ENCODE results near the gene C1RL. TPM values are rescaled to one million over a fixed set of nuclear protein-coding genes. Genes with fewer than 3 reads are reported as not detected.

The C1RL gene
- total and polyA plus RNA-seq, 12 donors: 4.5 to 24.9 (median 8.1) TPM

GRCh38 chr12:7090222-7090998, 18.6 kb downstream of the C1RL start:
- peaks cover 0 to 26% (median 16%) of the 10 kb centered on the region in 9 donors for H3K4me1 ChIP-seq
- H3K36me3 ChIP-seq: peaks cover 0 to 45% (median 4%) of the 10 kb centered on the region in 9 donors
- ATAC-seq: peak in 1 of 8 donors; percentile 18
- 78% methylated on average over 16 of the region's 16 CpGs for WGBS, 2 donors
- DNase-seq: no peak
- H3K4me3 ChIP-seq: peak overlapping the region in 8 of 10 donors; percentile 37 to 67 (median 60)
- no peak for TF ChIP-seq CTCF (IDR thresholded peaks at IDR 0.05)
- no peaks in the 10 kb centered on the region for H3K9me3 ChIP-seq
- H3K27ac ChIP-seq: peak overlapping the region in 8 of 10 donors; percentile 9 to 84 (median 79)
- no peaks in the 10 kb centered on the region for H3K27me3 ChIP-seq
- intact Hi-C loops (cut with DNase I): loop anchor here in 6 of 10 donors (5.0 to 10.0 kb wide), 6 partner anchors 123 to 168 kb away; partner anchors contain the start of genes C12orf57 (in 3 of the 6) and RNU7-1 (in 3 of the 6)

- Histone ChIP-seq H3K36me3 (peaks cover 0 to 49% (median 4%) of the 10 kb centered on the region in 9 donors), H3K27me3 (no peaks in the 10 kb centered on the region), H3K4me1 (peaks cover 0 to 26% (median 16%) of the 10 kb centered on the region in 9 donors), H3K4me3 (no peak overlapping the region), H3K27ac (peak overlapping the region in 2 of 10 donors; percentile 79 to 83), H3K9me3 (no peaks in the 10 kb centered on the region)
- 88 to 93% methylated on average over 11 of the region's 11 CpGs for WGBS, 2 donors
- DNase-seq: no peak
- TF ChIP-seq CTCF (IDR thresholded peaks at IDR 0.05): no peak
- ATAC-seq: no peak
- intact Hi-C loops (cut with DNase I): no loop called here
These were observed 19.7 kb downstream of the C1RL start for GRCh38 chr12:7089196-7089871.

GRCh38 chr12:7083125-7083524, 25.9 kb downstream of the C1RL start:
- TF ChIP-seq CTCF (IDR thresholded peaks at IDR 0.05): no peak
- no peak overlapping the region for H3K4me3 ChIP-seq
- H3K36me3 ChIP-seq: peaks cover 0 to 63% (median 4%) of the 10 kb centered on the region in 9 donors
- H3K4me1 ChIP-seq: peaks cover 0 to 10% (median 0%) of the 10 kb centered on the region in 9 donors
- no peaks in the 10 kb centered on the region for H3K9me3 ChIP-seq
- ATAC-seq: no peak
- no peak overlapping the region for H3K27ac ChIP-seq
- intact Hi-C loops (cut with DNase I): no loop called here
- no peak for DNase-seq
- no peaks in the 10 kb centered on the region for H3K27me3 ChIP-seq

GRCh38 chr12:7081037-7081436, 28.0 kb downstream of the C1RL start:
- WGBS, 2 donors: 85 to 92% methylated on average over 14 of the region's 14 CpGs
- peaks cover 0 to 42% (median 4%) of the 10 kb centered on the region in 9 donors for H3K36me3 ChIP-seq
- H3K4me1 ChIP-seq: peaks cover 0 to 10% (median 0%) of the 10 kb centered on the region in 9 donors
- TF ChIP-seq CTCF (IDR thresholded peaks at IDR 0.05): no peak
- H3K27ac ChIP-seq: no peak overlapping the region
- no peaks in the 10 kb centered on the region for H3K27me3 ChIP-seq
- H3K4me3 ChIP-seq: no peak overlapping the region
- no peak for DNase-seq
- intact Hi-C loops (cut with DNase I): no loop called here
- ATAC-seq: peak in 1 of 8 donors; percentile 44
- H3K9me3 ChIP-seq: no peaks in the 10 kb centered on the region

Measured in heart right ventricle (tissue), 16 donors.